MM.1S (cell line): ENCODE measurements around the gene HPGDS.
A peak's percentile ranks its signal among the peaks of the same experiment; 100 is the strongest.
"Not testable (repeated sequence)": the region's sequence is repeated elsewhere in the genome, so short reads cannot be mapped to it uniquely, and the experiment has no call there.

ENCODE experiments used
- DNase-seq: peaks from one replicate; pipeline ENCODE4 v3.0.0-alpha.2; 2015
- H2AFZ ChIP-seq: fragments of 300-600 bp; sonication (generic); 2 replicates; pipeline ENCODE4 v1.6.0; 2016; ENCODE audit warnings: antibody characterized with exemption, low read length
- H3F3A ChIP-seq: fragments of 300-600 bp; sonication (generic); 2 replicates; pipeline ENCODE4 v1.6.1; 2016; ENCODE audit warnings: mild to moderate bottlenecking, antibody characterized with exemption, low read length, moderate library complexity, mixed read lengths; ENCODE audit not compliant: insufficient read depth
- H3K27ac ChIP-seq: fragments of 300-600 bp; sonication (generic); 2 replicates; pipeline ENCODE4 v1.5.1; 2016; ENCODE audit warnings: mild to moderate bottlenecking, low read length
- H3K27me3 ChIP-seq: fragments of 300-600 bp; sonication (generic); replicated peaks from 2 replicates; pipeline ENCODE4 v1.6.0; 2016; ENCODE audit warnings: low read length; ENCODE audit not compliant: insufficient read depth
- H3K36me3 ChIP-seq: fragments of 300-600 bp; sonication (generic); replicated peaks from 2 replicates; pipeline ENCODE4 v1.6.1; 2016; ENCODE audit warnings: mild to moderate bottlenecking, low read length, mixed read lengths; ENCODE audit not compliant: insufficient read depth
- H3K4me1 ChIP-seq: fragments of 300-600 bp; sonication (generic); 2 replicates; pipeline ENCODE4 v1.6.1; 2016; ENCODE audit warnings: low read length, mixed read lengths
- H3K4me2 ChIP-seq: fragments of 300-600 bp; sonication (generic); 2 replicates; pipeline ENCODE4 v1.6.0; 2016; ENCODE audit warnings: low read depth, low read length
- H3K4me3 ChIP-seq: fragments of 300-600 bp; sonication (generic); 2 replicates; pipeline ENCODE4 v1.5.1; 2016; ENCODE audit warnings: low read length, mixed read lengths
- H3K79me2 ChIP-seq: fragments of 300-600 bp; sonication (generic); 2 replicates; pipeline ENCODE4 v1.6.1; 2016; ENCODE audit warnings: mixed run types, low read length, mixed read lengths
- H3K9ac ChIP-seq: fragments of 300-600 bp; sonication (generic); 2 replicates; pipeline ENCODE4 v1.6.1; 2016; ENCODE audit warnings: low read length, mixed read lengths
- H3K9me2 ChIP-seq: fragments of 300-600 bp; sonication (generic); replicated peaks from 2 replicates; pipeline ENCODE4 v1.6.1; 2016; ENCODE audit warnings: mild to moderate bottlenecking, low read length, mixed read lengths; ENCODE audit not compliant: insufficient read depth
- H3K9me3 ChIP-seq: fragments of 300-600 bp; sonication (generic); replicated peaks from 2 replicates; pipeline ENCODE4 v1.6.1; 2016; ENCODE audit warnings: mild to moderate bottlenecking, low read length, mixed read lengths; ENCODE audit not compliant: insufficient read depth
- H4K20me1 ChIP-seq: fragments of 300-600 bp; sonication (generic); 2 replicates; pipeline ENCODE4 v1.6.1; 2016; ENCODE audit warnings: mild to moderate bottlenecking, low read length, moderate library complexity, mixed read lengths; ENCODE audit not compliant: insufficient read depth
- EZH2 ChIP-seq: fragments of 300-600 bp; sonication (generic); optimal IDR thresholded peaks from 2 replicates; pipeline ENCODE3; 2017; ENCODE audit warnings: low read depth, mild to moderate bottlenecking, antibody characterized with exemption, low read length, mixed read lengths
- EZH2phosphoT487 ChIP-seq: fragments of 300-600 bp; sonication (generic); IDR thresholded peaks from 2 replicates; pipeline ENCODE4 v1.6.1; 2018; ENCODE audit warnings: antibody characterized with exemption, low read length
- TF ChIP-seq, protein P1 (sequence below): fragments of 300-600 bp; sonication (generic); IDR thresholded peaks from 2 replicates; pipeline ENCODE4 v1.5.1; 2016; ENCODE audit warnings: antibody characterized with exemption, low read length, mixed read lengths

HPGDS gene

DNA sequence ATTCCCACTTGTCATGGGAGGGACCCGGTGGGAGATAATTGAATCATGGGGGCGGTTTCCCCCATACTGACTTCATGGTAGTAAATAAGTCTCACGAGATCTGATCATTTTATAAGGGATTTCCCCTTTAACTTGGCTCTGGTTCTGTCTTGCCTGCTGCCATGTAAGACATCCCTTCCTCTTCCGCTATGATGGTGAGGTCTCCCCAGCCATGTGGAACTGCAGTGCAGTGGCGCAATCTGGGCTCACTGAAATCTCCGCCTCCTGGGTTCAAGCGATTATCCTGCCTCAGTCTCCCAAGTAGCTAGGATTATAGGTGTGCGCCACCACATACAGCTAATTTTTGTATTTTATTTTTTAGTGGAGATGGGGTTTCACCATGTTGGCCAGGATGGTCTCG, 2.9 kb downstream of the HPGDS start:
- TF ChIP-seq, protein P1, sequence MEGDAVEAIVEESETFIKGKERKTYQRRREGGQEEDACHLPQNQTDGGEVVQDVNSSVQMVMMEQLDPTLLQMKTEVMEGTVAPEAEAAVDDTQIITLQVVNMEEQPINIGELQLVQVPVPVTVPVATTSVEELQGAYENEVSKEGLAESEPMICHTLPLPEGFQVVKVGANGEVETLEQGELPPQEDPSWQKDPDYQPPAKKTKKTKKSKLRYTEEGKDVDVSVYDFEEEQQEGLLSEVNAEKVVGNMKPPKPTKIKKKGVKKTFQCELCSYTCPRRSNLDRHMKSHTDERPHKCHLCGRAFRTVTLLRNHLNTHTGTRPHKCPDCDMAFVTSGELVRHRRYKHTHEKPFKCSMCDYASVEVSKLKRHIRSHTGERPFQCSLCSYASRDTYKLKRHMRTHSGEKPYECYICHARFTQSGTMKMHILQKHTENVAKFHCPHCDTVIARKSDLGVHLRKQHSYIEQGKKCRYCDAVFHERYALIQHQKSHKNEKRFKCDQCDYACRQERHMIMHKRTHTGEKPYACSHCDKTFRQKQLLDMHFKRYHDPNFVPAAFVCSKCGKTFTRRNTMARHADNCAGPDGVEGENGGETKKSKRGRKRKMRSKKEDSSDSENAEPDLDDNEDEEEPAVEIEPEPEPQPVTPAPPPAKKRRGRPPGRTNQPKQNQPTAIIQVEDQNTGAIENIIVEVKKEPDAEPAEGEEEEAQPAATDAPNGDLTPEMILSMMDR, result no peak
- TF ChIP-seq EZH2, result no peak
- no peak for TF ChIP-seq EZH2phosphoT487
- no peak overlapping the region for H3K27ac ChIP-seq
- H3K4me3 ChIP-seq, result no peak overlapping the region
- H2AFZ ChIP-seq, result no peak overlapping the region
- H3F3A ChIP-seq, result no peaks in the 10 kb centered on the region
- no peak overlapping the region for H3K9ac ChIP-seq
- no peak for DNase-seq
- H3K27me3 ChIP-seq, result no peaks in the 10 kb centered on the region
- no peaks in the 10 kb centered on the region for H3K9me3 ChIP-seq
- no peaks in the 10 kb centered on the region for H3K9me2 ChIP-seq
- H3K4me2 ChIP-seq, result no peak overlapping the region
- no peaks in the 10 kb centered on the region for H4K20me1 ChIP-seq
- H3K36me3 ChIP-seq, result no peaks in the 10 kb centered on the region
- no peaks in the 10 kb centered on the region for H3K4me1 ChIP-seq
- no peaks in the 10 kb centered on the region for H3K79me2 ChIP-seq

DNA sequence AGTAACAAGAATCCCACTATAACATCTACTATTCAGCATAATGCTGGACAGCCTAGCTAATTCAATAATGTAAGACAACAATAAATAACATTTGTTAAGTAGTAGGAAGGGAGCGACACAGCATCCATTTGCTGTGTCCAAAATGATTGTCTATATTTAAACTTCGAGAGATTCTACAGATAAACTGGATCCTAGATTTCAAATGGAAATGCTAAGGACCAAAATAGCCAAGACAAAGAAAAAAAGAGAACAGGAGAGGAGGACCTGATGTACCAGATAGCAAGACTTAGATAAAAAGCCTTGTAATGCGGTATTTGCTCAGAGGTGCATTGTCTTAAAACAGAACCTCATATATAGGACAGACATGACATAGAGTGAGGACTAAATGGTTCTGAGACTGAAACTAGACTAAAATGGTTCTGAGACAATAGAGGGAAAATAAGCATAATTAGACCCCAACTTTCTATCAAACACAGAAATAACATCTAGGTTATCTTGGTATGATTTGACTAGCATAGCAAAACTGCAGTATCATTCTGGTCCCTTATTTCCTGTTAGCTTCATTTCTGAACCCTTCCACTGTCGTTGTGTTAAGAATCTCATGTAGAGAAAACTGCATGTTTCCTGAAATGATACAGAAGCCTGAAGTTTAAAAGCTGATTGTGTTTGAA, 3.8 kb downstream of the HPGDS start:
- Histone ChIP-seq H3K9me2 (no peaks in the 10 kb centered on the region), H3K79me2 (no peaks in the 10 kb centered on the region), H3K9me3 (no peaks in the 10 kb centered on the region), H3K4me2 (peak overlapping the region; percentile 0; the same call in 1 of the 2 replicates), H3K4me3 (no peak overlapping the region), H3K36me3 (no peaks in the 10 kb centered on the region), H3F3A (no peaks in the 10 kb centered on the region), H3K4me1 (no peaks in the 10 kb centered on the region), H3K27me3 (no peaks in the 10 kb centered on the region), H2AFZ (no peak overlapping the region), H3K27ac (no peak overlapping the region), H3K9ac (no peak overlapping the region), H4K20me1 (no peaks in the 10 kb centered on the region)
- peak; percentile 49 for DNase-seq
- no peak for TF ChIP-seq EZH2phosphoT487
- TF ChIP-seq, protein P1, result no peak
- TF ChIP-seq EZH2, result no peak

DNA sequence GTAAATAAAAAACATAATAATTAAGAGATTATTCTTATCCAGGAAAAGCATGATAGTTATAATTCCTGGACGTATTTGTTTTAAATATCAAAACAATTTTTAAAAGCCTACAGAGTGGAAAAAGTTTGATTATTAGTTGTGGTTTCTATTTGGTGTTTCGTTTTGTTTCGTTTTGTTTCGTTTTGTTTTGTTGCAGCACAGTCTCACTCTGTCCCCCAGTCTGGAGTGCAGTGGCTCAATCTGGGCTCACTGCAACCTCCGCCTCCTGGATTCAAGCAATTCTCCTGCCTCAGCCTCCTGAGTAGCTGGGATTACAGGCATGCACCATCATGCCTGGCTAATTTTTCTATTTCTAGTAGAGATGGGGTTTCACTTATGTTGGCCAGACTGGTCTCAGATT, 5.8 kb downstream of the HPGDS start:
- H3K36me3 ChIP-seq, H4K20me1 ChIP-seq, H3K79me2 ChIP-seq, H3K9me3 ChIP-seq, H3K27ac ChIP-seq, H3K4me3 ChIP-seq, H3K4me2 ChIP-seq, H3F3A ChIP-seq, H3K27me3 ChIP-seq, DNase-seq, H2AFZ ChIP-seq, H3K9me2 ChIP-seq, H3K4me1 ChIP-seq, H3K9ac ChIP-seq: not testable (repeated sequence)

DNA sequence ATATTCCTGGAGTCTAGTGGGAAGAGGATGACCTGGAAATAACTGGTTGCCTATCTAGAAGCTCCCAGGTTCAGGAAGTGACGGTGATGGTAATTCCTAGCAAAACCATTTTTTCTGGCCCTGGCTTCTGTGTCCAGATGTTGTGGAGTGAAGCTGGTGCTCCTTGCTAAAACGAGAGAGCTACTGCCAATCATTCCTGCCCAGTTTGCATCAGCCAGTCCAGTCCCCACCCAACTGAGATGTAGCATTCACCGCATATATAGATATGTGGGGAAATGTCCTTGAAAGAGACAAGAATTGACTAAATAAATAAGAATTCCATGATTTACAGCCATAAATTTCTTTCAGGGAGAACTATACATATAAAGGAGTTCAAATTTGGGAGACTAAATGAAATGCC, 6.3 kb downstream of the HPGDS start:
- no peaks in the 10 kb centered on the region for H3K4me1 ChIP-seq
- H4K20me1 ChIP-seq, result no peaks in the 10 kb centered on the region
- H3K9me3 ChIP-seq, result no peaks in the 10 kb centered on the region
- H3K9ac ChIP-seq, result no peak overlapping the region
- H3K79me2 ChIP-seq, result no peaks in the 10 kb centered on the region
- no peaks in the 10 kb centered on the region for H3K9me2 ChIP-seq
- H3K4me2 ChIP-seq, result no peak overlapping the region
- H3K27me3 ChIP-seq, result no peaks in the 10 kb centered on the region
- H3F3A ChIP-seq, result no peaks in the 10 kb centered on the region
- no peak overlapping the region for H2AFZ ChIP-seq
- no peak for DNase-seq
- H3K27ac ChIP-seq, result no peak overlapping the region
- H3K36me3 ChIP-seq, result no peaks in the 10 kb centered on the region
- H3K4me3 ChIP-seq, result no peak overlapping the region
- TF ChIP-seq EZH2phosphoT487, result no peak
- TF ChIP-seq, protein P1, result no peak
- TF ChIP-seq EZH2, result no peak
